Panc1 (cell line): ENCODE results near the gene SHISA7. TPM values are rescaled to one million over a fixed set of nuclear protein-coding genes. Genes with fewer than 3 reads are reported as not detected.

Source experiments
- ATAC-seq: fragments of 200-7000 bp; cut with Tn5 transposase; 2 replicates; pipeline ENCODE4 v1.9.1; 2020; ENCODE audit warnings: mild to moderate bottlenecking, moderate library complexity
- BruUV-seq: library from RNA; stranded (reverse); fragments of 400-500 nt; replicated peaks from 2 replicates; lab custom pipeline; 2021; lab: Mats Ljungman, UMichigan
- CTCF ChIA-PET: fragments of 300-600 bp; sonication (Branson Sonifier 250); formaldehyde crosslinking; loops from one replicate; lab custom pipeline; 2022; ENCODE audit warnings: antibody characterized with exemption; lab: Charles Lee
- POLR2A ChIA-PET: fragments of 300-600 bp; sonication (Branson Sonifier 250); formaldehyde crosslinking; loops from one replicate; lab custom pipeline; 2022; ENCODE audit warnings: antibody characterized with exemption; lab: Charles Lee
- DNase-seq: peaks from one replicate; pipeline ENCODE4 v3.0.0-alpha.2; 2010; ENCODE audit warnings: low read depth, low spot score
- H3K27ac ChIP-seq: 2 replicates; pipeline ENCODE4 v1.5.1; 2011; ENCODE audit warnings: mild to moderate bottlenecking, low read length, inconsistent platforms
- H3K27me3 ChIP-seq: fragments of 200-500 bp; sonication (Bioruptor generic); 2 replicates; pipeline ENCODE4 v1.6.0; 2014; ENCODE audit warnings: low read length, inconsistent platforms; ENCODE audit not compliant: control insufficient read depth, insufficient read depth
- H3K36me3 ChIP-seq: fragments of 200-500 bp; sonication (Bioruptor generic); 2 replicates; pipeline ENCODE4 v1.5.1; 2014; ENCODE audit warnings: inconsistent platforms, mild to moderate bottlenecking, low read length, moderate library complexity; ENCODE audit not compliant: control insufficient read depth, insufficient read depth
- H3K4me1 ChIP-seq: 2 replicates; pipeline ENCODE4 v1.5.1; 2011; ENCODE audit warnings: inconsistent platforms, mild to moderate bottlenecking, low read length, moderate library complexity; ENCODE audit not compliant: control insufficient read depth, insufficient read depth
- H3K4me3 ChIP-seq, 2 experiments: 2 replicates each; pipeline ENCODE4 v1.5.1; 2011 to 2012; ENCODE audit warnings: low read depth in 2 of 2, low read length in 2 of 2, mild to moderate bottlenecking in 2 of 2, inconsistent platforms in 1 of 2, moderate library complexity in 1 of 2
- H3K9me3 ChIP-seq: fragments of 200-500 bp; sonication (Bioruptor generic); 2 replicates; pipeline ENCODE4 v1.5.1; 2014; ENCODE audit warnings: low read depth, mild to moderate bottlenecking, inconsistent platforms, low read length, moderate library complexity; ENCODE audit not compliant: control insufficient read depth, insufficient read depth
- CTCF ChIP-seq: fragments of 450-650 bp; IDR thresholded peaks from 2 replicates; pipeline ENCODE4 v1.5.1; 2017; ENCODE audit warnings: mild to moderate bottlenecking
- POLR2AphosphoS5 ChIP-seq: IDR thresholded peaks from 2 replicates; pipeline ENCODE4 v1.6.1; 2012; ENCODE audit warnings: mild to moderate bottlenecking, low read depth, low read length, moderate library complexity
- SIN3A ChIP-seq: IDR thresholded peaks from 2 replicates; pipeline ENCODE4 v1.6.1; 2012; ENCODE audit warnings: low read depth, mild to moderate bottlenecking, low read length, moderate library complexity, borderline replicate concordance; ENCODE audit not compliant: insufficient read depth
- TCF7L2 ChIP-seq: IDR thresholded peaks from 2 replicates; pipeline ENCODE4 v1.6.1; 2011; ENCODE audit warnings: mild to moderate bottlenecking, low read depth, low read length, inconsistent platforms
- in situ Hi-C: cut with HindIII; loops from 2 replicates; pipeline ENCODE4 v1.10.0; 2016; ENCODE audit warnings: low sequenced_read_pairs, low pct_unique_long_range_greater_than_20kb
- intact Hi-C: fragments of 100-400 bp; cut with micrococcal nuclease; formaldehyde crosslinking; loops from one replicate; pipeline ENCODE4 v1.10.0; 2022; ENCODE audit not compliant: unreplicated experiment
- total RNA-seq: library from RNA; stranded (reverse); gene quantifications from one replicate; pipeline ENCODE4 v1.2.1, GENCODE V29; 2021; ENCODE audit not compliant: unreplicated experiment
- TF ChIP-seq, protein P1 (sequence below), 2 experiments: IDR thresholded peaks; 2 replicates each; pipeline ENCODE4 v1.6.1; 2011 to 2012; ENCODE audit warnings: low read depth in 2 of 2, control low read depth in 1 of 2, low read length in 1 of 2, mild to moderate bottlenecking in 1 of 2, moderate library complexity in 1 of 2; ENCODE audit not compliant: insufficient read depth in 1 of 2

SHISA7 gene
- total RNA-seq, 1 experiment from 2014 or later, result 0.03 TPM

DNA sequence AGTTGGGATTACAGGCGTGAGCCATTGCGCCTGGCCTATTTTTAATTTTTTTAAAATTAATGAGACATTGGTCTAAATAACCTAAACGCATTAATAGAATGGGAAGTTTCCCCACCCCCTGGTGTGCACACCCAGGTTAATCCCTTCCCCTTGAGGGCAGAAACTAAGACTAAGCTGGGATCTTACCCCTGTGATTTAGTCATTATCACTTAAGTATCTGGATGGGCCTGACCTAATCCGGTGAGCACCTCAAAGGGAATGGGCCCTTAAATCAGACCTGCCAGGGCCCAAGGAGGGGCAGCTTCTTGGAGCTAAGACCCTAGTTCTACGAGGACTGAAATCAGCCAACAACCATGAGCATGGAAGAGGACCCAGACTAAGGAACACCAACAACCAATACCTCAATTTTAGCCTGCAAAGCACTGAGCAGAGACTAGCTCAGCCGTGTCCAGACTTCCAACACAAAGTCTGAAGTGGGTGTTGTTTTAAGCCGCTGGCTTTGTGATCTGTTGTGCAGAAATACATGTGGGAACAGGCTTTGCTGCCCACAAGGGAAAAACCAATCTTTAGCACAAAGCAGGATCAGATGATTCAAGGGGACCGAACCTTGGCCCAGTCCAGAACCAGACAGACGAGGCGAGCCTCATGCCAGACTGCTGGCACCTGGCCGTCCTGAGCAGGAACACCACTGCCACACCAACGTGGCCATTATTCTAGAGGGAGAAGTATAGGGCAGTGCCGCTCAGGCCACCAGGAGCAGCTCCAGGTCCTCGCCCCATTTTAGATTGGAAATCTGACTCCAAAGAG lies 42.6 kb downstream of the SHISA7 start:
- Histone ChIP-seq H3K4me3 (no peak overlapping the region), H3K9me3 (no peaks in the 10 kb centered on the region), H3K36me3 (peaks cover 21% of the 10 kb centered on the region), H3K4me1 (peaks cover 19% of the 10 kb centered on the region), H3K27me3 (no peaks in the 10 kb centered on the region), H3K27ac (no peak overlapping the region; the same call in 1 of the 2 replicates)
- in situ Hi-C loops (no loop called here), intact Hi-C loops (no loop called here)
- no TSS peak for BruUV-seq
- peak; percentile 20 for ATAC-seq
- DNase-seq, result no peak
- TF ChIP-seq, protein P1, sequence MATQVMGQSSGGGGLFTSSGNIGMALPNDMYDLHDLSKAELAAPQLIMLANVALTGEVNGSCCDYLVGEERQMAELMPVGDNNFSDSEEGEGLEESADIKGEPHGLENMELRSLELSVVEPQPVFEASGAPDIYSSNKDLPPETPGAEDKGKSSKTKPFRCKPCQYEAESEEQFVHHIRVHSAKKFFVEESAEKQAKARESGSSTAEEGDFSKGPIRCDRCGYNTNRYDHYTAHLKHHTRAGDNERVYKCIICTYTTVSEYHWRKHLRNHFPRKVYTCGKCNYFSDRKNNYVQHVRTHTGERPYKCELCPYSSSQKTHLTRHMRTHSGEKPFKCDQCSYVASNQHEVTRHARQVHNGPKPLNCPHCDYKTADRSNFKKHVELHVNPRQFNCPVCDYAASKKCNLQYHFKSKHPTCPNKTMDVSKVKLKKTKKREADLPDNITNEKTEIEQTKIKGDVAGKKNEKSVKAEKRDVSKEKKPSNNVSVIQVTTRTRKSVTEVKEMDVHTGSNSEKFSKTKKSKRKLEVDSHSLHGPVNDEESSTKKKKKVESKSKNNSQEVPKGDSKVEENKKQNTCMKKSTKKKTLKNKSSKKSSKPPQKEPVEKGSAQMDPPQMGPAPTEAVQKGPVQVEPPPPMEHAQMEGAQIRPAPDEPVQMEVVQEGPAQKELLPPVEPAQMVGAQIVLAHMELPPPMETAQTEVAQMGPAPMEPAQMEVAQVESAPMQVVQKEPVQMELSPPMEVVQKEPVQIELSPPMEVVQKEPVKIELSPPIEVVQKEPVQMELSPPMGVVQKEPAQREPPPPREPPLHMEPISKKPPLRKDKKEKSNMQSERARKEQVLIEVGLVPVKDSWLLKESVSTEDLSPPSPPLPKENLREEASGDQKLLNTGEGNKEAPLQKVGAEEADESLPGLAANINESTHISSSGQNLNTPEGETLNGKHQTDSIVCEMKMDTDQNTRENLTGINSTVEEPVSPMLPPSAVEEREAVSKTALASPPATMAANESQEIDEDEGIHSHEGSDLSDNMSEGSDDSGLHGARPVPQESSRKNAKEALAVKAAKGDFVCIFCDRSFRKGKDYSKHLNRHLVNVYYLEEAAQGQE (IDR thresholded peaks at IDR 0.05; ENCODE audit: insufficient read depth in 1 of 2, low read depth in 2 of 2, low read length in 1 of 2), result no peak
- TF ChIP-seq TCF7L2 (no peak), SIN3A (no peak), POLR2AphosphoS5 (no peak), CTCF (no peak)
- ChIA-PET POLR2A (no interaction called here), CTCF (no interaction called here)

GRCh38 chr19:55398200-55398925 lies 44.7 kb downstream of the SHISA7 start:
- Histone ChIP-seq H3K27me3 (no peaks in the 10 kb centered on the region), H3K4me3 (no peak overlapping the region), H3K4me1 (peaks cover 14% of the 10 kb centered on the region), H3K36me3 (peaks cover 14% of the 10 kb centered on the region), H3K9me3 (no peaks in the 10 kb centered on the region), H3K27ac (no peak overlapping the region)
- ATAC-seq (no peak), DNase-seq (no peak)
- TF ChIP-seq POLR2AphosphoS5 (no peak), TCF7L2 (no peak), CTCF (no peak), SIN3A (no peak)
- TF ChIP-seq, protein P1 (IDR thresholded peaks at IDR 0.05; ENCODE audit: insufficient read depth in 1 of 2, low read depth in 2 of 2, low read length in 1 of 2), result no peak
- ChIA-PET CTCF (no interaction called here), POLR2A (interaction anchor here (1.2 kb wide), 1 partner anchor 8 kb away, joined by 5 read pairs; no protein-coding TSS in a partner anchor)
- in situ Hi-C loops, result no loop called here
- intact Hi-C loops, result no loop called here
- no TSS peak for BruUV-seq
